CD14-positive monocyte (primary cell): Measurements from ENCODE around the gene LRRC37A. TPM values are rescaled to one million over a fixed set of nuclear protein-coding genes. Genes with fewer than 3 reads are reported as not detected.
"Not testable (repeated sequence)": the region's sequence is repeated elsewhere in the genome, so short reads cannot be mapped to it uniquely, and the experiment has no call there.

Experiments used
- DNase-seq, 3 donors: peaks; one replicate each; pipeline ENCODE4 v3.0.0-alpha.2; 2011 to 2022
- H2AFZ ChIP-seq: 2 replicates; pipeline ENCODE4 v1.6.0; 2012; ENCODE audit warnings: mild to moderate bottlenecking, low read depth, low read length, inconsistent platforms; ENCODE audit not compliant: insufficient read depth, poor library complexity, severe bottlenecking
- H3K27ac ChIP-seq, 2 donors: 1 replicate in 1 of 2; 2 replicates in 1 of 2; pipeline ENCODE4 v1.5.1; 2012 to 2013; ENCODE audit warnings: low read length in 2 of 2, control low read depth in 1 of 2, inconsistent platforms in 1 of 2, low read depth in 1 of 2, mild to moderate bottlenecking in 1 of 2
- H3K27me3 ChIP-seq, 2 donors: one replicate each; pipeline versions ENCODE4 v1.6.0 to v1.6.1; 2011 to 2013; ENCODE audit warnings: low read length in 2 of 2; ENCODE audit not compliant: control insufficient read depth in 2 of 2, insufficient read depth in 2 of 2
- H3K36me3 ChIP-seq, 2 donors: replicated peaks in 1 of 2; 1 replicate in 1 of 2; 2 replicates in 1 of 2; pipeline versions ENCODE4 v1.5.1 to v1.6.1; 2012 to 2013; ENCODE audit warnings: low read length in 2 of 2, control low read depth in 1 of 2, inconsistent platforms in 1 of 2, mild to moderate bottlenecking in 1 of 2; ENCODE audit not compliant: insufficient read depth in 2 of 2, control insufficient read depth in 1 of 2
- H3K4me1 ChIP-seq, 2 donors: 1 replicate in 1 of 2; 2 replicates in 1 of 2; pipeline versions ENCODE4 v1.5.1 to v1.6.1; 2012 to 2013; ENCODE audit warnings: low read length in 2 of 2, control low read depth in 1 of 2, inconsistent platforms in 1 of 2, mild to moderate bottlenecking in 1 of 2, moderate library complexity in 1 of 2; ENCODE audit not compliant: insufficient read depth in 2 of 2, control insufficient read depth in 1 of 2
- H3K4me2 ChIP-seq: replicated peaks from 2 replicates; pipeline ENCODE3; 2012; ENCODE audit warnings: low read length, moderate library complexity, mild to moderate bottlenecking; ENCODE audit not compliant: poor library complexity, severe bottlenecking; ENCODE audit errors: extremely low read depth
- H3K4me3 ChIP-seq, 3 experiments: fragments of 200-600 bp in 1 of 3; sonication (generic) in 1 of 3; replicated peaks in 1 of 3; 1 replicate in 2 of 3; 2 replicates in 1 of 3; pipeline ENCODE4 v1.5.1; 2011 to 2013; ENCODE audit warnings: low read length in 3 of 3, mild to moderate bottlenecking in 3 of 3, control low read depth in 2 of 3, low read depth in 2 of 3, inconsistent platforms in 1 of 3, moderate library complexity in 1 of 3
- H3K79me2 ChIP-seq: 2 replicates; pipeline ENCODE4 v1.6.0; 2012; ENCODE audit warnings: mild to moderate bottlenecking, control low read depth, inconsistent platforms, low read length, moderate library complexity; ENCODE audit not compliant: insufficient read depth
- H3K9ac ChIP-seq: 2 replicates; pipeline ENCODE4 v1.6.0; 2017; ENCODE audit warnings: low read length, mild to moderate bottlenecking; ENCODE audit not compliant: insufficient read depth, poor library complexity, severe bottlenecking
- H3K9me3 ChIP-seq, 2 donors: replicated peaks in 1 of 2; 1 replicate in 1 of 2; 2 replicates in 1 of 2; pipeline versions ENCODE4 v1.5.1 to v1.6.1; 2012 to 2013; ENCODE audit warnings: low read length in 2 of 2, control low read depth in 1 of 2; ENCODE audit not compliant: control insufficient read depth in 1 of 2, insufficient read depth in 1 of 2
- H4K20me1 ChIP-seq: 2 replicates; pipeline ENCODE4 v1.6.0; 2012; ENCODE audit warnings: mild to moderate bottlenecking, low read length, control low read depth, moderate library complexity; ENCODE audit not compliant: insufficient read depth
- H3K27ac Mint-ChIP-seq, 7 donors: one replicate each; pipeline ENCODE4 v1.8.0; 2020; ENCODE audit warnings: mild to moderate bottlenecking in 7 of 7, mixed read lengths in 7 of 7, moderate library complexity in 6 of 7, inconsistent platforms in 2 of 7
- H3K27me3 Mint-ChIP-seq, 3 donors: one replicate each; pipeline ENCODE4 v1.8.0; 2021 to 2022; ENCODE audit warnings: low read depth in 3 of 3, mild to moderate bottlenecking in 3 of 3, mixed read lengths in 3 of 3, moderate library complexity in 3 of 3, inconsistent platforms in 1 of 3
- H3K36me3 Mint-ChIP-seq, 2 donors: one replicate each; pipeline ENCODE4 v1.8.0; 2020; ENCODE audit warnings: mixed read lengths in 2 of 2, inconsistent platforms in 1 of 2, mild to moderate bottlenecking in 1 of 2
- H3K4me1 Mint-ChIP-seq: one replicate; pipeline ENCODE4 v1.8.0; 2020; ENCODE audit warnings: mild to moderate bottlenecking, mixed read lengths
- H3K4me3 Mint-ChIP-seq, 2 donors: one replicate each; pipeline ENCODE4 v1.8.0; 2020; ENCODE audit warnings: mild to moderate bottlenecking in 2 of 2, mixed read lengths in 2 of 2, moderate library complexity in 1 of 2
- H3K9me3 Mint-ChIP-seq, 7 donors: one replicate each; pipeline ENCODE4 v1.8.0; 2020 to 2022; ENCODE audit warnings: mixed read lengths in 7 of 7, mild to moderate bottlenecking in 6 of 7, moderate library complexity in 6 of 7, inconsistent platforms in 2 of 7
- CTCF ChIP-seq: fragments of 200-600 bp; IDR thresholded peaks from one replicate; pipeline ENCODE4 v1.8.0; 2022; ENCODE audit warnings: antibody characterized with exemption, mild to moderate bottlenecking
- WGBS: methylation state at CpG from one replicate; pipeline ENCODE4 v1.1.5; 2013; ENCODE audit warnings: missing lambda C conversion rate; ENCODE audit not compliant: insufficient coverage; 5-methylcytosine and 5-hydroxymethylcytosine counted together
- intact Hi-C, 2 donors: fragments of 100-400 bp; cut with micrococcal nuclease; formaldehyde crosslinking; loops; one replicate each; pipeline versions ENCODE4 v1.15.0 to v1.15.1; 2023
- polyA plus RNA-seq, 3 donors: library from polyadenylated mRNA; depleted of rRNA in 1 of 3; unstranded in 2 of 3; stranded (reverse) in 1 of 3; fragments of 300-500 nt in 2 of 3; fragments of >200 nt in 1 of 3; fragmentation: Illumina TruSeq in 2 of 3; gene quantifications; 1 replicate in 2 of 3; 2 replicates in 1 of 3; pipeline ENCODE4 v1.2.3, GENCODE V29; 2012 to 2021

Gene LRRC37A
- polyA plus RNA-seq, 3 donors, result 0.23 to 2.1 (median 0.38) TPM

DNA sequence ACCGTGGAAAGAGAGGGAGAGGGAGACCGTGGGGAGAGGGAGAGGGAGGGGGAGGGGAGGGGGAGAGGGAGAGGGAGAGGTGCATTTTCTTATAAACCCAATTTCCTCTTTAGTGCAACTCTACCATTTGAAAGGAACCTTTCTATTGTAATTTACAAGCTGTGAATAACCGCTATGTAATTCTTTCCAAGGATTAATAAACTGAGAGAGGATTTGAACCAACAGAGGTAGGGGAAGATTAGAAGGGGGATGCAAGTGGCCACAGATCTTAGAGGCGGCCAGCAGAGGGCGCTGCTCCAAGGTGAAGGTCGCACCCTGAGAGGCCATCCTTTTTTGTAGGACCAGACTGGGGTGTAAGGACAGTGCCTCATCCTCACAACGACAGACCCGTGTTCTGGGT is 41.2 kb upstream of the LRRC37A start:
- H2AFZ ChIP-seq, H3K27me3 ChIP-seq, intact Hi-C loops, H3K79me2 ChIP-seq, H3K9me3 ChIP-seq, H4K20me1 ChIP-seq, H3K27me3 Mint-ChIP-seq, H3K4me1 Mint-ChIP-seq, H3K36me3 Mint-ChIP-seq, H3K9ac ChIP-seq, H3K4me1 ChIP-seq, H3K9me3 Mint-ChIP-seq, H3K4me3 Mint-ChIP-seq, H3K4me2 ChIP-seq, H3K27ac Mint-ChIP-seq, H3K36me3 ChIP-seq, H3K4me3 ChIP-seq, H3K27ac ChIP-seq: not testable (repeated sequence)
- peak; percentile 83 for TF ChIP-seq CTCF
- no CpG with 5 or more reads among the region's 8 CpGs for WGBS
- peak; percentile 60 to 63 (median 61) for DNase-seq

DNA sequence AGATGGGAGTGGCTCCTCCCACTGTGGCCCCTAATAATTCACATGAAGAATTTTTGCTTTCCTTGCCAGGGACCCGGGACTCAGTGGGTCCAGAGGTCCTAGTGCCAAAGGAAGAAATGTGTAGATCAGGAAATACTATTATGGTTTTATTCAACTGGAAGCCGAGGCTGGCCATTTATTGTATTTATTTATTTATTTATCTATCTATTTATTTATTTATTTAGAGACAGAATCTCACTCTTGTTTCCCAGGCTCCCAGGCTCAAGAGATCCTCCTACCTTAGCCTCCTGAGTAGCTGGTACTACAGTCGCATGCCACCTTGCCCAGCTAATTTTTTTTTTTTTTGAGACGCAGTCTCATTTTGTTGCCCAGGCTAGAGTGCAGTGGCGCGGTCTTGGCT is 40.7 kb upstream of the LRRC37A start:
- H3K9me3 Mint-ChIP-seq, H3K27ac ChIP-seq, H3K4me3 ChIP-seq, H3K36me3 ChIP-seq, H3K79me2 ChIP-seq, H3K9me3 ChIP-seq, H3K36me3 Mint-ChIP-seq, H3K27me3 ChIP-seq, H3K4me1 ChIP-seq, H3K4me1 Mint-ChIP-seq, H3K9ac ChIP-seq, H3K27ac Mint-ChIP-seq, H2AFZ ChIP-seq, H4K20me1 ChIP-seq, DNase-seq, intact Hi-C loops, H3K27me3 Mint-ChIP-seq, H3K4me3 Mint-ChIP-seq, H3K4me2 ChIP-seq: not testable (repeated sequence)
- WGBS, result no CpG with 5 or more reads among the region's 6 CpGs

GRCh38 chr17:46256369-46256768 is 38.6 kb upstream of the LRRC37A start:
- H3K36me3 Mint-ChIP-seq, H3K27ac Mint-ChIP-seq, H3K27me3 ChIP-seq, H3K79me2 ChIP-seq, H3K9me3 Mint-ChIP-seq, H3K4me1 Mint-ChIP-seq, DNase-seq, H4K20me1 ChIP-seq, H3K4me1 ChIP-seq, H3K36me3 ChIP-seq, H2AFZ ChIP-seq, intact Hi-C loops, H3K4me2 ChIP-seq, H3K27ac ChIP-seq, H3K9me3 ChIP-seq, H3K9ac ChIP-seq, H3K4me3 Mint-ChIP-seq, H3K4me3 ChIP-seq: not testable (repeated sequence)
- WGBS, result no CpG with 5 or more reads among the region's 1 CpG
- peaks cover 8 to 12% (median 12%) of the 10 kb centered on the region in 3 donors for H3K27me3 Mint-ChIP-seq

GRCh38 chr17:46259845-46260661 is 34.9 kb upstream of the LRRC37A start:
- H3K27ac ChIP-seq, H3K36me3 ChIP-seq, H3K36me3 Mint-ChIP-seq, H3K27me3 ChIP-seq, H3K9me3 ChIP-seq, H3K9me3 Mint-ChIP-seq, H4K20me1 ChIP-seq, H3K4me1 ChIP-seq, H3K79me2 ChIP-seq: not testable (repeated sequence)
- peak overlapping the region; percentile 8 for H3K9ac ChIP-seq
- Mint-ChIP-seq H3K27me3 (peaks cover 12 to 24% (median 18%) of the 10 kb centered on the region in 3 donors), H3K4me1 (peaks cover 12% of the 10 kb centered on the region), H3K4me3 (peak overlapping the region; percentile 89 to 92), H3K27ac (peak overlapping the region in 1 of 7 donors; percentile 11)
- peak overlapping the region; percentile 3 to 63 (median 20) for H3K4me3 ChIP-seq
- intact Hi-C loops, result loop anchor here in 1 of 2 donors (10.0 kb wide), 1 partner anchor 365 kb away; the partner anchor contains the start of gene MAPT
- peak in 2 of 3 donors; percentile 8 to 28 for DNase-seq
- peak overlapping the region; percentile 72 for H2AFZ ChIP-seq
- H3K4me2 ChIP-seq, result peak overlapping the region; percentile 50
- WGBS, result under 1% methylated on average over 23 of the region's 62 CpGs
